D721Med (cell line): ENCODE measurements around the gene COX19.

ENCODE experiments used
- DNase-seq: peaks from one replicate; pipeline ENCODE4 v3.0.0; 2011; ENCODE audit warnings: low spot score; ENCODE audit not compliant: insufficient read length
- FAIRE-seq: peaks from 2 replicates; lab custom pipeline; 2011; peaks lifted over from hg19 to GRCh38; lab: Jason Lieb, UNC
- CTCF ChIP-seq: IDR thresholded peaks from 2 replicates; pipeline ENCODE4 v1.5.1; 2012; ENCODE audit warnings: mild to moderate bottlenecking, control low read depth; ENCODE audit not compliant: insufficient read depth; ENCODE audit errors: missing control alignments

Gene COX19

DNA sequence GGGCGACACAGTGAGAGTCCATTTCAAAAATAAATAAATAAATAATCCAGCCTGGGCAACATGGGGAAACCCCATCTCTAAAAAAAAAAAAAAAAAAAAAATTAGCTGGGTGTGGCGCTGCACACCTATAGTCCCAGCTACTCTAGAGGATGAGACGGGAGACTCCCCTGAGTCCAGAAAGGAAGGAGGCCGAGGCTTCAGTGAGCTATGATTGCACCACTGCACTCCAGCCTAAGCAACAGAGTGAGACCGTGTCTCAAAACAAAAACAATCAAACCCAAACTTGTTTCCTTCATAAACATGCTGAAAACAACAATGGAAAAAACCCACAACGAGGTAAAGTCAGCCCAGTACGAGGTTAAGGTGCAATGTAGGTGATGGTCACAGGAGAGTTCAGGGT, 1.2 kb downstream of the COX19 start:
- DNase-seq (no peak), FAIRE-seq (no peak)
- no peak for TF ChIP-seq CTCF

DNA sequence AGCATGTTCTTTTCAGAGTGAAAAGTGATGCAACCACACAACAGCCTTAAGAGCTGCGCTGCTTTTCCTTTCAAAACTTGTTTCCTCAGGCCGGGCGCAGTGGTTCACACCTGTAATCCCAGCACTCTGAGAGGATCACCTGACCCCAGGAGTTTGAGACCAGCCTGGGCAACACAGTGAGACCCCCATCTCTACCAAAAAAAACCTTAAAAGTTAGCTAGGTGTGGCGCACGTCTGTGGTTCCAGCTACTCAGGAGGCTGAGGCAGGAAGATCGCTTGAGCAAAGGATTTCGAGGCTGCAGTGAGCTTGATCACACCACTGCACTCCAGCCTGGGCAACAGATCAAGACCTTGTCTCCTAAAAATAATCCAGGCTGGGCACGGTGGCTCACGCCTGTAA, 2.0 kb downstream of the COX19 start:
- TF ChIP-seq CTCF = no peak
- FAIRE-seq (no peak), DNase-seq (no peak)

DNA sequence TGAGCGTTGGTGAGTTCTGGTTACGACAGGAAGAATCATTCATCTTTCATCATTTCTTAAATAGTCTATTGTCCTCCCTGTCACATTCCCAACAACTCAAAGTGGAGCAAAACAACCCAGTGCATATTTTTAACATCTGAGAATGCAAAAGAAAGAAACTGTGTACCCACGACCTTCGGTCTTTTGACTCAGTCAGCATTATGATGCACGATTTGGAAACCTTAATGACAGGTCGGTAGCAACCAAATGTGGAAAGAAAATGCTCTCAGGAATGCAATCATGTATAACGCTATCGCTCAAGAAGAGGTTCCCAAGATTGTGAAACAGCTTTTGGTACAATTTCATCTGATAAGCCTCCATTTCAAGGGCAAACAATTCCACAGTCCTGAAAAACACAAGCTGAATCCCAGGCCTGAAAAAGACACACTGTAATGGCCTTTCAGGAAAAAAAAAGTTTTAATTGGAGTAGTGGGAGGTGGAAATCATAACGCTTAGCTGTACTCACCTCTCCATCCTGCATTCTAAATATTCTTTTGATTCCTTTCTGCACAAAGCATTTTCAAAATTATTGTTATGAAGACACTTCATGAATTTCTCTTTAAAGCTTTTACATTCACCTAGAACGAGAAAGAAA, 2.6 kb downstream of the COX19 start:
- FAIRE-seq (no peak), DNase-seq (no peak)
- TF ChIP-seq CTCF = no peak

- no peak for DNase-seq
- TF ChIP-seq CTCF = no peak
- no peak for FAIRE-seq
Measured at GRCh38 chr7:972110-972509, 3.2 kb downstream of the COX19 start.

GRCh38 chr7:970744-971143, 4.6 kb downstream of the COX19 start:
- no peak for DNase-seq
- no peak for TF ChIP-seq CTCF
- FAIRE-seq = no peak

GRCh38 chr7:969403-969802, 5.9 kb downstream of the COX19 start:
- no peak for TF ChIP-seq CTCF
- FAIRE-seq = no peak
- DNase-seq = no peak

- DNase-seq (no peak), FAIRE-seq (no peak)
- TF ChIP-seq CTCF = no peak
Measured at GRCh38 chr7:968205-969105, 6.9 kb downstream of the COX19 start.
